Activated T-cell treated with anti-CD3 and anti-CD28 coated beads for 4 hours (primary cell): ENCODE data around the gene LIN54.
A peak's percentile ranks its signal among the peaks of the same experiment; 100 is the strongest.
"Not testable (repeated sequence)": the region's sequence is repeated elsewhere in the genome, so short reads cannot be mapped to it uniquely, and the experiment has no call there.

ENCODE experiments used
- DNase-seq: peaks from one replicate; pipeline ENCODE4 v3.0.0-alpha.2; 2020

Gene LIN54

GRCh38 chr4:82930848-82931755 is 79.5 kb downstream of the LIN54 start:
- no peak for DNase-seq

GRCh38 chr4:82921795-82922194 is 88.8 kb downstream of the LIN54 start:
- DNase-seq, result no peak

GRCh38 chr4:82919386-82919785 is 91.2 kb downstream of the LIN54 start:
- DNase-seq, result no peak

- DNase-seq, result no peak
Observed at GRCh38 chr4:82918091-82918490, 92.5 kb downstream of the LIN54 start.

GRCh38 chr4:82913968-82914367 is 96.7 kb downstream of the LIN54 start:
- not testable (repeated sequence) for DNase-seq

- no peak for DNase-seq
Observed at GRCh38 chr4:82913305-82913704, 97.3 kb downstream of the LIN54 start.

GRCh38 chr4:82909326-82909725 is 101.3 kb downstream of the LIN54 start:
- DNase-seq, result no peak

GRCh38 chr4:82906469-82906868 is 104.2 kb downstream of the LIN54 start:
- no peak for DNase-seq

GRCh38 chr4:82905205-82905604 is 105.4 kb downstream of the LIN54 start:
- peak; percentile 21 for DNase-seq

- no peak for DNase-seq
Observed at GRCh38 chr4:82903737-82904136, 106.9 kb downstream of the LIN54 start.

- DNase-seq, result no peak
Observed at GRCh38 chr4:82901183-82901718, 109.4 kb downstream of the LIN54 start.

GRCh38 chr4:82900411-82901182 is 110.0 kb downstream of the LIN54 start, which contains the start of gene THAP9:
Gene THAP9, plus strand, starts transcription at chr4:82900735. Its CDS starts 68 bp downstream, at chr4:82900803.
- peak; percentile 94 for DNase-seq

GRCh38 chr4:82900066-82900410 is 110.6 kb downstream of the LIN54 start:
- DNase-seq, result no peak

GRCh38 chr4:82899374-82900065 is 111.1 kb downstream of the LIN54 start:
- DNase-seq, result no peak

GRCh38 chr4:82898322-82899243 is 112.0 kb downstream of the LIN54 start:
- DNase-seq, result no peak

GRCh38 chr4:82896755-82897154 is 113.9 kb downstream of the LIN54 start:
- no peak for DNase-seq

GRCh38 chr4:82893942-82894341 is 116.7 kb downstream of the LIN54 start:
- DNase-seq, result no peak

- DNase-seq, result no peak
Observed at GRCh38 chr4:82892467-82892802, 118.2 kb downstream of the LIN54 start.

GRCh38 chr4:82891707-82892466 is 118.7 kb downstream of the LIN54 start:
- no peak for DNase-seq

- DNase-seq, result peak; percentile 92
Observed at GRCh38 chr4:82890901-82891706, 119.5 kb downstream of the LIN54 start, which contains the start of gene SEC31A. Gene SEC31A, minus strand, starts transcription at chr4:82891153. Its CDS starts 9,217 bp downstream, at chr4:82881936.
